Stomach (tissue), 4 donors: ENCODE data around the gene TBC1D14.

Experiments
- EP300 ChIP-seq: sonication (generic); formaldehyde crosslinking; IDR thresholded peaks from one replicate; pipeline ENCODE4 v1.6.1; 2017; ENCODE audit warnings: antibody characterized with exemption
- POLR2A ChIP-seq, 4 donors: fragments of 450-650 bp; IDR thresholded peaks; one replicate each; pipeline ENCODE4 v1.6.1; 2016; ENCODE audit warnings: antibody characterized with exemption in 4 of 4, control low read depth in 2 of 4, mild to moderate bottlenecking in 1 of 4, moderate library complexity in 1 of 4
- TF ChIP-seq, protein P1 (sequence below), 7 experiments: fragments of 450-650 bp in 4 of 7; fragments of 200-600 bp in 3 of 7; sonication (generic) in 3 of 7; IDR thresholded peaks; one replicate each; pipeline ENCODE4 v1.5.1; 2016 to 2019; ENCODE audit warnings: antibody characterized with exemption in 7 of 7, control low read depth in 2 of 7, mild to moderate bottlenecking in 1 of 7

DNA sequence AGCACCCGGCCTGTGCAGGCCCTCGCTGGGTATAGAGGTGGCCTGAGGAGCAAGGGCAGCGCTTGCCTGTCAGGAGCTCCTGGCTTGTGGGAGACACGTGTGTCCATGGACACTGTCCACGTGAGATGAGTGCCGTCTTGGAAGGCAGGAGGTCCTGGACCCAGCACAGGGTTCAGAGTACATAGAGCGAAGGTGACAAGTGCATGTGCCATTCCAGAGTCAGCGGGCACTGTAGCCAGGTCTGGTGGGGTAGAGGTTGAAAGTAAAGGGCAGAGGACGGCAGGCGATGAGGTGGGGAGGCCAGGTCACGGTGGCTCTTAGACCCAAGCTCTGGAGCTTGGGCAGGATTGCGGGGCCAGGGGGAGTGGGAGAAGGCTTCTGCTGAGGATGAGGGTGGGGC, 105.2 kb downstream of the TBC1D14 start:
- TF ChIP-seq, protein P1, sequence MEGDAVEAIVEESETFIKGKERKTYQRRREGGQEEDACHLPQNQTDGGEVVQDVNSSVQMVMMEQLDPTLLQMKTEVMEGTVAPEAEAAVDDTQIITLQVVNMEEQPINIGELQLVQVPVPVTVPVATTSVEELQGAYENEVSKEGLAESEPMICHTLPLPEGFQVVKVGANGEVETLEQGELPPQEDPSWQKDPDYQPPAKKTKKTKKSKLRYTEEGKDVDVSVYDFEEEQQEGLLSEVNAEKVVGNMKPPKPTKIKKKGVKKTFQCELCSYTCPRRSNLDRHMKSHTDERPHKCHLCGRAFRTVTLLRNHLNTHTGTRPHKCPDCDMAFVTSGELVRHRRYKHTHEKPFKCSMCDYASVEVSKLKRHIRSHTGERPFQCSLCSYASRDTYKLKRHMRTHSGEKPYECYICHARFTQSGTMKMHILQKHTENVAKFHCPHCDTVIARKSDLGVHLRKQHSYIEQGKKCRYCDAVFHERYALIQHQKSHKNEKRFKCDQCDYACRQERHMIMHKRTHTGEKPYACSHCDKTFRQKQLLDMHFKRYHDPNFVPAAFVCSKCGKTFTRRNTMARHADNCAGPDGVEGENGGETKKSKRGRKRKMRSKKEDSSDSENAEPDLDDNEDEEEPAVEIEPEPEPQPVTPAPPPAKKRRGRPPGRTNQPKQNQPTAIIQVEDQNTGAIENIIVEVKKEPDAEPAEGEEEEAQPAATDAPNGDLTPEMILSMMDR (IDR thresholded peaks at IDR 0.05) = no peak
- TF ChIP-seq POLR2A (IDR thresholded peaks at IDR 0.05) (no peak), EP300 (no peak)
